ENCODE results near the gene FRMD3. TPM values are rescaled to one million over a fixed set of nuclear protein-coding genes. Genes with fewer than 3 reads are reported as not detected.

Gene FRMD3
- total RNA-seq, 1 donor from 2014 or later = 0.65 TPM

DNA sequence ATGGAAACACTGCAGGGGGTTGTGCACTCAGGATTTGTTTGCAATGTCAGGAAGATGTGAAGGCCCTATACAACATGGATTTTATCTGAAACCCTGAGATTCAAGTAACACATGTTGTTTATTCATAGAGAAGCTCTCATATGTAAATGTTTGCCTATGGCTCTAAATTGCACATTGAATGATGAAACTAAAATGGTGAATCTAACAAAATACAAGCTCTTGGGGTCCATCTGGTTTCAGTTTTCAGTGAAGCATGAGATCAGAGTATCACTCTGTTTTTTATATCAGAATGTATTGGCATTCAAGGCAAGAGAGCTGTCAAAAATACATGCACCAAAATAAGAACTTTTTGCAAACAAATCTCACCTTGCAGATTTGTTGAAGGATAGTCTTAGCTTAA, 19.6 kb upstream of the FRMD3 start:
- no peak for DNase-seq (ENCODE audit: low spot score, unreplicated experiment)
- Mint-ChIP-seq H3K27ac (no peak overlapping the region), H3K4me3 (ENCODE audit: low read depth) (no peak overlapping the region), H3K27me3 (peaks cover 3% of the 10 kb centered on the region), H3K4me1 (ENCODE audit: low read depth) (no peaks in the 10 kb centered on the region), H3K36me3 (ENCODE audit: insufficient read depth) (no peaks in the 10 kb centered on the region), H3K9me3 (ENCODE audit: low read depth) (peaks cover 13% of the 10 kb centered on the region)
- TF ChIP-seq, protein P1, sequence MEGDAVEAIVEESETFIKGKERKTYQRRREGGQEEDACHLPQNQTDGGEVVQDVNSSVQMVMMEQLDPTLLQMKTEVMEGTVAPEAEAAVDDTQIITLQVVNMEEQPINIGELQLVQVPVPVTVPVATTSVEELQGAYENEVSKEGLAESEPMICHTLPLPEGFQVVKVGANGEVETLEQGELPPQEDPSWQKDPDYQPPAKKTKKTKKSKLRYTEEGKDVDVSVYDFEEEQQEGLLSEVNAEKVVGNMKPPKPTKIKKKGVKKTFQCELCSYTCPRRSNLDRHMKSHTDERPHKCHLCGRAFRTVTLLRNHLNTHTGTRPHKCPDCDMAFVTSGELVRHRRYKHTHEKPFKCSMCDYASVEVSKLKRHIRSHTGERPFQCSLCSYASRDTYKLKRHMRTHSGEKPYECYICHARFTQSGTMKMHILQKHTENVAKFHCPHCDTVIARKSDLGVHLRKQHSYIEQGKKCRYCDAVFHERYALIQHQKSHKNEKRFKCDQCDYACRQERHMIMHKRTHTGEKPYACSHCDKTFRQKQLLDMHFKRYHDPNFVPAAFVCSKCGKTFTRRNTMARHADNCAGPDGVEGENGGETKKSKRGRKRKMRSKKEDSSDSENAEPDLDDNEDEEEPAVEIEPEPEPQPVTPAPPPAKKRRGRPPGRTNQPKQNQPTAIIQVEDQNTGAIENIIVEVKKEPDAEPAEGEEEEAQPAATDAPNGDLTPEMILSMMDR (IDR thresholded peaks at IDR 0.05; ENCODE audit: unreplicated experiment) = no peak

DNA sequence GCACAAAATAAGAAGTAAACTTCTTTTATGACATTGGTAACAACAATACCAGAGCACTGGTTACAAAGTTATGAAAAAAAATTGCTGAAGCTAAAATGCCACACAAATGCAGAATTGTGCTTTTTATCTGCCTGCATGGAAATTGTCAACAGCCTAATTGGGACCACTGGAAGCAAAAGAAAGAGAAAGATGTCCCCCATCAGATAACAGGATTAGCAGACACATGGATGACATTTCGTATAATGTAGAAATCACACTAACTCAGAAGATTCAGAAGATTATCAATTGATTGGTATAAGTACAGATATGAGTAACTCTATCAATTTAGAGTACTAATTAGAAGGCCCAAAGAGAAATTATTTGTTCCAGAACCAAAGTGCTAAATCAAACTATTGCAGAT, 19.1 kb upstream of the FRMD3 start:
- TF ChIP-seq, protein P1 (IDR thresholded peaks at IDR 0.05; ENCODE audit: unreplicated experiment) = no peak
- Mint-ChIP-seq H3K27me3 (peaks cover 3% of the 10 kb centered on the region), H3K4me3 (ENCODE audit: low read depth) (no peak overlapping the region), H3K4me1 (ENCODE audit: low read depth) (no peaks in the 10 kb centered on the region), H3K9me3 (ENCODE audit: low read depth) (peaks cover 16% of the 10 kb centered on the region), H3K36me3 (ENCODE audit: insufficient read depth) (no peaks in the 10 kb centered on the region), H3K27ac (no peak overlapping the region)
- no peak for DNase-seq (ENCODE audit: low spot score, unreplicated experiment)

DNA sequence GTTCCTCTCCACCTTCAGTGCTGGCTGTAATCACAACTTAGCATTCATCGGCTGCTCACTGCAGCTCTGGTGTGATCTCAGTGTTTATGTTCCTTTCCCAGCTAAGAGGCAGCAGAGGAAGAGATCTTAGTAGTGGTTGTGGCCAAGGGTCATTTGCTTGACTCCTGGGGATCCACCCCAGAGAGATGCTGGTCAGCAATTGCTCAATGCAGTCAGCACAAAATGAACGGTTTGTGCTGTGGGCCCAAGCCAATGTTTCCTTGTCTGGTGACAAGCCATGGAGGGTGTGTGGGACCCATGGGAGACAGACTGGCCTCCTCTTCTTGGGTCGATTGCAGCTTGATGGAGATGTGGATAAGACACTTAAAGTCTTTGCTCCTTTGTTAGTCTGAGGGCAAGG, 16.1 kb upstream of the FRMD3 start:
- no peaks in the 10 kb centered on the region for H3K27me3 Mint-ChIP-seq
- no peaks in the 10 kb centered on the region for H3K36me3 Mint-ChIP-seq (ENCODE audit: insufficient read depth)
- DNase-seq (ENCODE audit: low spot score, unreplicated experiment) = no peak
- no peak overlapping the region for H3K4me3 Mint-ChIP-seq (ENCODE audit: low read depth)
- TF ChIP-seq, protein P1 (IDR thresholded peaks at IDR 0.05; ENCODE audit: unreplicated experiment) = no peak
- peaks cover 35% of the 10 kb centered on the region for H3K9me3 Mint-ChIP-seq (ENCODE audit: low read depth)
- no peak overlapping the region for H3K27ac Mint-ChIP-seq
- H3K4me1 Mint-ChIP-seq (ENCODE audit: low read depth) = no peaks in the 10 kb centered on the region

DNA sequence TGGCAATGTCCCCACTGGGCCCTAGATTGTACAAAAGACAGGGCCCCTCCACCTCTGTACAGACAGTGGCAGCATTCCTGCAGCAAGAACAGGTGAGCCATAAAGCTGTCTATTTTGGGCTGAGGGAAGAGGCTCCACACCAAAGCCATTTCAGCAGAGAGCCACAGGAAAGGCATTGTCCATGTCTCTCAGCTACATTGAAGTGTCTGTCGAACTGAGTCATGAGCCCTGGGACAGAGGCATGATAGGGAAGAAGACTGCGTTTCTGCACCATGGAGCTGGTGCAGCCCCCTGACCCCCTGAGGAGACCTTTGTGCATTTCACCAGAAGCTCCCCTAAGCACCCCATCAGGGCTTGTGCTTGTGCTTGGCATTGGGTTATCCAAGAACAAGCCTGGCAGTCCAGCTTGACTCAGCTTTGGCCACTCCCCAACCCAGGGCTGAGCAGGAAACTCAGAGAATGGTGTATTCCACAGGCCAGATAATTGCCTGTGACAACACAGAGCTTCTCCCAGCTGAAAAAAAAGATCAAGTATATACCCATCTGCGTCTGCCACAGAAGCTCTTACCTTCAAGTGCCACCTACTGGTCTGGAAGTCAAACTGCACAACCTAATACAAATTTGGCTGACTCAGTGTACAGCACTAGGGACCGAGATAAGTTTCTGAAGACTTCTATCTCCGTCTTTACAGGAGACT, 5.9 kb upstream of the FRMD3 start:
- no peak overlapping the region for H3K27ac Mint-ChIP-seq
- no peaks in the 10 kb centered on the region for H3K36me3 Mint-ChIP-seq (ENCODE audit: insufficient read depth)
- no peak overlapping the region for H3K4me3 Mint-ChIP-seq (ENCODE audit: low read depth)
- H3K4me1 Mint-ChIP-seq (ENCODE audit: low read depth) = no peaks in the 10 kb centered on the region
- peaks cover 2% of the 10 kb centered on the region for H3K9me3 Mint-ChIP-seq (ENCODE audit: low read depth)
- no peak for DNase-seq (ENCODE audit: low spot score, unreplicated experiment)
- peaks cover 17% of the 10 kb centered on the region for H3K27me3 Mint-ChIP-seq
- TF ChIP-seq, protein P1 (IDR thresholded peaks at IDR 0.05; ENCODE audit: unreplicated experiment) = peak; percentile 65

DNA sequence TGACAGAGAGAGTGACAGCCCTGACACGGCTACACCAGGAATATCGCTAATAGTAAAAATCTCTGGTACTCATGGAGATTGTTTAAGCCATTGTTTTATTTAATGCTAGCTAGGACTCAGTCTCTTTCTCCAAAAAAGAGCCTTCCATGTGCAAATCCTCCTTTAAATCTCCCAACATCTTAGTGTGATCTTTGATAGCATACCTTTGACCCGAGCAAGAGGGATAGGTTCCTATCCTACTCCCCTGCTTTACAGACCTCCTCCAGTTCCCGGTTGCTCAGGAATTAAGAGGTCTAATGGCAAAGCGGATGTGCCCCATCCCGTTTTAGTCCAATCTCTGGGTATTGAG, 663 bp upstream of the FRMD3 start:
- Mint-ChIP-seq H3K36me3 (ENCODE audit: insufficient read depth) (no peaks in the 10 kb centered on the region), H3K4me3 (ENCODE audit: low read depth) (peak overlapping the region; percentile 70), H3K27ac (no peak overlapping the region), H3K27me3 (peaks cover 58% of the 10 kb centered on the region), H3K9me3 (ENCODE audit: low read depth) (no peaks in the 10 kb centered on the region), H3K4me1 (ENCODE audit: low read depth) (peaks cover 6% of the 10 kb centered on the region)
- TF ChIP-seq, protein P1 (IDR thresholded peaks at IDR 0.05; ENCODE audit: unreplicated experiment) = no peak
- DNase-seq (ENCODE audit: low spot score, unreplicated experiment) = no peak

Data from progenitor cell of endocrine pancreas (in vitro differentiated cells).